Adrenal gland (tissue), 5 donors: Measurements from ENCODE around the gene ZNF488.

ENCODE experiments used
- CTCF ChIP-seq, 6 experiments: fragments of 450-650 bp in 4 of 6; fragments of 200-600 bp in 2 of 6; sonication (generic) in 1 of 6; IDR thresholded peaks; 1 replicate in 5 of 6; 2 replicates in 1 of 6; pipeline versions ENCODE4 v1.5.1 to v1.8.0; 2016 to 2021; ENCODE audit warnings: antibody characterized with exemption in 6 of 6, mild to moderate bottlenecking in 2 of 6, moderate library complexity in 1 of 6
- POLR2A ChIP-seq, 2 donors: fragments of 450-650 bp; IDR thresholded peaks; one replicate each; pipeline ENCODE4 v1.6.1; 2017; ENCODE audit warnings: antibody characterized with exemption in 2 of 2, mild to moderate bottlenecking in 2 of 2, moderate library complexity in 1 of 2
- donor health status: DM: no; HTN: no; CAD: no.

- TF ChIP-seq CTCF (IDR thresholded peaks at IDR 0.05) = no peak
- no peak for TF ChIP-seq POLR2A (IDR thresholded peaks at IDR 0.05)
These were observed 26.2 kb upstream of the ZNF488 start for GRCh38 chr10:47410271-47410670.
